Mammary epithelial cell (primary cell): Measurements from ENCODE around the gene DCST2.

Source experiments
- EZH2 ChIP-seq: IDR thresholded peaks from 2 replicates; pipeline ENCODE4 v1.6.1; 2012; ENCODE audit warnings: low read length, inconsistent platforms, borderline replicate concordance
- TF ChIP-seq, protein P1 (sequence below), 2 donors: IDR thresholded peaks in 1 of 2; conservative IDR thresholded peaks in 1 of 2; 2 replicates each; pipeline ENCODE4 v1.5.1; 2011 to 2012; ENCODE audit warnings: inconsistent platforms in 2 of 2, low read length in 2 of 2, mild to moderate bottlenecking in 2 of 2, control low read depth in 1 of 2, low read depth in 1 of 2; ENCODE audit not compliant: insufficient read depth in 1 of 2; ENCODE audit errors: extremely low read depth in 1 of 2

GRCh38 chr1:154998201-154998780, 35.3 kb downstream of the DCST2 start:
- TF ChIP-seq, protein P1, sequence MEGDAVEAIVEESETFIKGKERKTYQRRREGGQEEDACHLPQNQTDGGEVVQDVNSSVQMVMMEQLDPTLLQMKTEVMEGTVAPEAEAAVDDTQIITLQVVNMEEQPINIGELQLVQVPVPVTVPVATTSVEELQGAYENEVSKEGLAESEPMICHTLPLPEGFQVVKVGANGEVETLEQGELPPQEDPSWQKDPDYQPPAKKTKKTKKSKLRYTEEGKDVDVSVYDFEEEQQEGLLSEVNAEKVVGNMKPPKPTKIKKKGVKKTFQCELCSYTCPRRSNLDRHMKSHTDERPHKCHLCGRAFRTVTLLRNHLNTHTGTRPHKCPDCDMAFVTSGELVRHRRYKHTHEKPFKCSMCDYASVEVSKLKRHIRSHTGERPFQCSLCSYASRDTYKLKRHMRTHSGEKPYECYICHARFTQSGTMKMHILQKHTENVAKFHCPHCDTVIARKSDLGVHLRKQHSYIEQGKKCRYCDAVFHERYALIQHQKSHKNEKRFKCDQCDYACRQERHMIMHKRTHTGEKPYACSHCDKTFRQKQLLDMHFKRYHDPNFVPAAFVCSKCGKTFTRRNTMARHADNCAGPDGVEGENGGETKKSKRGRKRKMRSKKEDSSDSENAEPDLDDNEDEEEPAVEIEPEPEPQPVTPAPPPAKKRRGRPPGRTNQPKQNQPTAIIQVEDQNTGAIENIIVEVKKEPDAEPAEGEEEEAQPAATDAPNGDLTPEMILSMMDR (conservative IDR thresholded peaks at IDR 0.05 in 1 of 2, IDR thresholded peaks at IDR 0.05 in 1 of 2; ENCODE audit: extremely low read depth in 1 of 2, insufficient read depth in 1 of 2, low read depth in 1 of 2, low read length in 2 of 2) = peak in 1 of 2 donors; percentile 21
- TF ChIP-seq EZH2 = no peak
